ENCODE results near the gene MGAT4B. TPM values are rescaled to one million over a fixed set of nuclear protein-coding genes. Genes with fewer than 3 reads are reported as not detected.

The MGAT4B gene
- total and polyA plus RNA-seq, 2 of the 13 experiments (the other 11 are each of a cell fraction or from before 2014, with no cell fraction given), result 93.5 to 130 TPM

GRCh38 chr5:179818746-179819295 lies 12.2 kb upstream of the MGAT4B start (continued):
- TF ChIP-seq ZNF280B (CRISPR knock-in tag; IDR thresholded peaks at IDR 0.05; ENCODE audit: borderline replicate concordance) (no peak; the same call in 1 of the 2 replicates), ZNF431 (CRISPR knock-in tag; IDR thresholded peaks at IDR 0.05; ENCODE audit: borderline replicate concordance, low read depth) (peak; percentile 78), IKZF4 (CRISPR knock-in tag; IDR thresholded peaks at IDR 0.05; ENCODE audit: borderline replicate concordance, low read depth, not compliant biosample characterization) (no peak), ZBTB26 (CRISPR knock-in tag; IDR thresholded peaks at IDR 0.05; ENCODE audit: borderline replicate concordance) (no peak), AGO2 (optimal IDR thresholded peaks at IDR 0.05; ENCODE audit: low read depth, low read length) (peak; percentile 95), POLR2A (IDR thresholded peaks at IDR 0.05; ENCODE audit: insufficient read depth in 1 of 2, low read depth in 2 of 2, low read length in 2 of 2) (peak in 1 of 2 experiments; percentile 72; a peak in 1 of 4 replicates), ZNF567 (CRISPR knock-in tag; IDR thresholded peaks at IDR 0.05; ENCODE audit: borderline replicate concordance) (no peak), THAP11 (CRISPR knock-in tag; IDR thresholded peaks at IDR 0.05) (peak; percentile 83), ZNF44 (CRISPR knock-in tag; IDR thresholded peaks at IDR 0.05) (no peak), HNF1A (IDR thresholded peaks at IDR 0.05; ENCODE audit: low read depth) (peak; percentile 38; the same call in 1 of the 2 replicates), HNF1A (CRISPR knock-in tag; IDR thresholded peaks at IDR 0.05; ENCODE audit: borderline replicate concordance) (peak; percentile 85; the same call in 1 of the 2 replicates), ZNF432 (CRISPR knock-in tag; IDR thresholded peaks at IDR 0.05; ENCODE audit: borderline replicate concordance) (no peak), CERS6 (CRISPR knock-in tag; IDR thresholded peaks at IDR 0.05) (no peak), CBFB (CRISPR knock-in tag; IDR thresholded peaks at IDR 0.05) (peak; percentile 80; the same call in 1 of the 2 replicates), CEBPB (IDR thresholded peaks at IDR 0.05; ENCODE audit: borderline replicate concordance, low read depth, low read length) (peak; percentile 86), REXO4 (CRISPR knock-in tag; IDR thresholded peaks at IDR 0.05; ENCODE audit: borderline replicate concordance) (no peak), CC2D1A (CRISPR knock-in tag; IDR thresholded peaks at IDR 0.05) (no peak), ZNF558 (CRISPR knock-in tag; IDR thresholded peaks at IDR 0.05; ENCODE audit: borderline replicate concordance) (peak; percentile 49; the same call in 1 of the 2 replicates), RXRA (CRISPR knock-in tag; IDR thresholded peaks at IDR 0.05) (peak; percentile 99), MEF2D (CRISPR knock-in tag; IDR thresholded peaks at IDR 0.05) (no peak; the same call in 1 of the 2 replicates), THAP7 (CRISPR knock-in tag; IDR thresholded peaks at IDR 0.05) (no peak)

All from HepG2 (cell line).